Endothelial cell of umbilical vein (primary cell): Measurements from ENCODE around the gene LANCL1. TPM values are rescaled to one million over a fixed set of nuclear protein-coding genes. Genes with fewer than 3 reads are reported as not detected.

Source experiments
- BruUV-seq: library from RNA; stranded (reverse); fragments of 400-500 nt; replicated peaks from 2 replicates; lab custom pipeline; 2021; lab: Mats Ljungman, UMichigan
- CTCF ChIA-PET: fragments of 300-600, 350-600 bp; sonication (Branson Sonifier 250); formaldehyde crosslinking; loops from one replicate; lab custom pipeline; 2021; ENCODE audit warnings: antibody characterized with exemption, inconsistent platforms; lab: Charles Lee
- POLR2A ChIA-PET: fragments of 300-600, 350-600 bp; sonication (Branson Sonifier 250); formaldehyde crosslinking; loops from one replicate; lab custom pipeline; 2021; ENCODE audit warnings: antibody characterized with exemption, inconsistent platforms; lab: Charles Lee
- DNase-seq: peaks from one replicate; pipeline ENCODE4 v3.0.0-alpha.2; 2011; ENCODE audit warnings: low read depth, low spot score
- FAIRE-seq: peaks from 2 replicates; lab custom pipeline; 2011; peaks lifted over from hg19 to GRCh38; lab: Jason Lieb, UNC
- H2AFZ ChIP-seq: 2 replicates; pipeline ENCODE4 v1.6.0; 2012; ENCODE audit warnings: low read depth, low read length, control low read depth, inconsistent platforms
- H3K27ac ChIP-seq: 2 replicates; pipeline ENCODE4 v1.5.1; 2011; ENCODE audit warnings: low read depth, mild to moderate bottlenecking, control low read depth, low read length, moderate library complexity; ENCODE audit not compliant: insufficient read depth
- H3K27me3 ChIP-seq, 2 experiments: 2 replicates each; pipeline versions ENCODE4 v1.6.0 to v1.6.1; 2011; ENCODE audit warnings: low read length in 2 of 2, mixed read lengths in 1 of 2; ENCODE audit not compliant: control insufficient read depth in 2 of 2, insufficient read depth in 2 of 2
- H3K36me3 ChIP-seq, 2 experiments: 2 replicates in 1 of 2; 3 replicates in 1 of 2; pipeline ENCODE4 v1.5.1; 2011; ENCODE audit warnings: low read length in 2 of 2, mild to moderate bottlenecking in 1 of 2, moderate library complexity in 1 of 2; ENCODE audit not compliant: control insufficient read depth in 2 of 2, insufficient read depth in 2 of 2; ENCODE audit errors: extremely low read depth in 1 of 2
- H3K4me1 ChIP-seq: 3 replicates; pipeline ENCODE4 v1.5.1; 2011; ENCODE audit warnings: mild to moderate bottlenecking, low read length; ENCODE audit not compliant: control insufficient read depth, insufficient read depth; ENCODE audit errors: extremely low read depth
- H3K4me2 ChIP-seq: 2 replicates; pipeline ENCODE4 v1.6.1; 2011; ENCODE audit warnings: low read length, control low read depth, mixed read lengths; ENCODE audit not compliant: insufficient read depth
- H3K4me3 ChIP-seq, 3 experiments: fragments of 200-600 bp in 1 of 3; sonication (generic), shearing (Covaris generic) in 1 of 3; replicated peaks in 1 of 3; 2 replicates each; pipeline ENCODE4 v1.5.1; 2011 to 2016; ENCODE audit warnings: control low read depth in 3 of 3, low read length in 3 of 3, mild to moderate bottlenecking in 2 of 3, inconsistent platforms in 1 of 3, low read depth in 1 of 3, moderate library complexity in 1 of 3; ENCODE audit not compliant: insufficient read depth in 1 of 3
- H3K79me2 ChIP-seq: 2 replicates; pipeline ENCODE4 v1.6.0; 2012; ENCODE audit warnings: low read length, inconsistent platforms; ENCODE audit not compliant: control insufficient read depth, insufficient read depth
- H3K9ac ChIP-seq: replicated peaks from 2 replicates; pipeline ENCODE3; 2011; ENCODE audit warnings: low read length, control low read depth; ENCODE audit not compliant: insufficient read depth; ENCODE audit errors: extremely low read depth
- H3K9me1 ChIP-seq: replicated peaks from 3 replicates; pipeline ENCODE4 v1.6.0; 2011; ENCODE audit warnings: mild to moderate bottlenecking, low read length; ENCODE audit not compliant: control insufficient read depth, insufficient read depth; ENCODE audit errors: extremely low read depth
- H3K9me3 ChIP-seq: replicated peaks from 2 replicates; pipeline ENCODE4 v1.5.1; 2012; ENCODE audit warnings: low read length, inconsistent platforms; ENCODE audit not compliant: control insufficient read depth, insufficient read depth
- H4K20me1 ChIP-seq: replicated peaks from 2 replicates; pipeline ENCODE3; 2011; ENCODE audit warnings: mild to moderate bottlenecking, low read length; ENCODE audit not compliant: control insufficient read depth, insufficient read depth; ENCODE audit errors: extremely low read depth
- EZH2 ChIP-seq: IDR thresholded peaks from 2 replicates; pipeline ENCODE4 v1.6.1; 2012; ENCODE audit warnings: borderline replicate concordance, low read depth, mild to moderate bottlenecking, moderate library complexity, low read length, inconsistent platforms; ENCODE audit not compliant: severe bottlenecking
- FOS ChIP-seq: IDR thresholded peaks from 2 replicates; pipeline ENCODE4 v1.6.1; 2011; ENCODE audit warnings: mild to moderate bottlenecking, low read length, moderate library complexity, borderline replicate concordance; ENCODE audit not compliant: insufficient read depth
- GATA2 ChIP-seq: IDR thresholded peaks from 2 replicates; pipeline ENCODE4 v1.7.0; 2011; ENCODE audit warnings: low read depth, mild to moderate bottlenecking, moderate library complexity, mixed read lengths, low read length; ENCODE audit not compliant: insufficient read length, insufficient read depth
- JUN ChIP-seq: IDR thresholded peaks from 2 replicates; pipeline ENCODE4 v1.6.1; 2011; ENCODE audit warnings: borderline replicate concordance, low read depth; ENCODE audit not compliant: insufficient read length, insufficient read depth
- MYC ChIP-seq: IDR thresholded peaks from one replicate; pipeline ENCODE4 v1.6.1; 2011; ENCODE audit warnings: mild to moderate bottlenecking, low read depth, low read length
- POLR2A ChIP-seq: IDR thresholded peaks from 2 replicates; pipeline ENCODE4 v1.6.1; 2012; ENCODE audit warnings: low read depth, mild to moderate bottlenecking, control low read depth, low read length
- POLR2AphosphoS5 ChIP-seq: IDR thresholded peaks from 2 replicates; pipeline ENCODE4 v1.6.1; 2012; ENCODE audit warnings: low read depth, mild to moderate bottlenecking, control low read depth, low read length, moderate library complexity; ENCODE audit not compliant: insufficient read depth
- dilution Hi-C: fragments of 300-500 bp; cut with MboI; formaldehyde crosslinking; loops from one replicate; pipeline ENCODE4 v1.15.0; 2019; ENCODE audit warnings: low sequenced_read_pairs; ENCODE audit not compliant: extremely low pct_ligation_motif_present
- intact Hi-C: fragments of 100-400 bp; cut with micrococcal nuclease; formaldehyde crosslinking; loops from one replicate; pipeline ENCODE4 v1.10.0; 2022
- polyA plus RNA-seq, 4 experiments: library from polyadenylated mRNA; depleted of rRNA in 3 of 4; stranded (reverse) in 3 of 4; unstranded in 1 of 4; fragments of >200 nt; gene quantifications; 2 replicates each; pipeline versions ENCODE4 v1.2.1 to v1.2.3, GENCODE V29; 2011 to 2012; ENCODE audit warnings: missing spikeins in 1 of 4
- total RNA-seq: library from RNA; stranded (reverse); gene quantifications from 2 replicates; pipeline ENCODE4 v1.2.3, GENCODE V29; 2021
- TF ChIP-seq, protein P1 (sequence below): IDR thresholded peaks from 2 replicates; pipeline ENCODE4 v1.6.1; 2011; ENCODE audit not compliant: insufficient read depth, insufficient read length
- TF ChIP-seq, protein P2 (sequence below), 2 donors: IDR thresholded peaks; 1 replicate in 1 of 2; 2 replicates in 1 of 2; pipeline ENCODE4 v1.5.1; 2011; ENCODE audit warnings: low read length in 2 of 2, mild to moderate bottlenecking in 2 of 2, moderate library complexity in 2 of 2, control low read depth in 1 of 2, inconsistent platforms in 1 of 2, low read depth in 1 of 2; ENCODE audit not compliant: insufficient read depth in 1 of 2; ENCODE audit errors: extremely low read depth in 1 of 2

Gene LANCL1
- total and polyA plus RNA-seq, 2 donors (not counting 3 experiments of a cell fraction or from before 2014, with no cell fraction given) = 22.9 to 24.2 TPM

DNA sequence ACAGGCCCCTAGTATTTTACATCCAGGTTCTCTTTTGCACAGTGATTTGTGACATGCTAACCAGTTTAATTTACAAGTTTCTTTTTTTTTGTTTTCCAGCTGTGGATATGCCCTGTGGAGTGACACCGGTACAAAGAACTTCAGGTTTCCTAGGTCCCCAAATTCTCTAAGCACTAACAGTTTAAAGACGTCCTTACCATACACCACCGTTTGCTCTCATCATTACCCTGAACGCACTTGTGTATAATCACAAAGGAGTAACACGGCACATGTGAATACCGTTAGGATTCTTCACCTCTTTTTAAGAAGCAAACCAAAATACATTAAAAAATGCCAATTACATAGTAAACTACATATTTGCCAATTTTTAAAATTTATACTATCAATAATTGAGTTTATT is 853 bp downstream of the LANCL1 start:
- peaks cover 0 to 2% of the 10 kb centered on the region in 2 experiments for H3K27me3 ChIP-seq
- FAIRE-seq = no peak
- peaks cover 2% of the 10 kb centered on the region for H3K4me1 ChIP-seq
- no peaks in the 10 kb centered on the region for H4K20me1 ChIP-seq
- ChIA-PET POLR2A (no interaction called here), CTCF (interaction anchor here (1.0 to 1.2 kb wide), 3 partner anchors 13 to 30 kb away, joined by 3 to 7 read pairs (median 3); no protein-coding TSS in a partner anchor)
- peak; percentile 3 for DNase-seq
- peak overlapping the region in 2 of 3 experiments; percentile 77 to 80 for H3K4me3 ChIP-seq
- peak overlapping the region; percentile 74 for H3K9ac ChIP-seq
- TF ChIP-seq JUN (no peak), EZH2 (no peak), MYC (no peak), FOS (no peak), POLR2AphosphoS5 (no peak), GATA2 (no peak), POLR2A (no peak)
- TF ChIP-seq, protein P1, sequence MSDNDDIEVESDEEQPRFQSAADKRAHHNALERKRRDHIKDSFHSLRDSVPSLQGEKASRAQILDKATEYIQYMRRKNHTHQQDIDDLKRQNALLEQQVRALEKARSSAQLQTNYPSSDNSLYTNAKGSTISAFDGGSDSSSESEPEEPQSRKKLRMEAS = no peak
- TF ChIP-seq, protein P2, sequence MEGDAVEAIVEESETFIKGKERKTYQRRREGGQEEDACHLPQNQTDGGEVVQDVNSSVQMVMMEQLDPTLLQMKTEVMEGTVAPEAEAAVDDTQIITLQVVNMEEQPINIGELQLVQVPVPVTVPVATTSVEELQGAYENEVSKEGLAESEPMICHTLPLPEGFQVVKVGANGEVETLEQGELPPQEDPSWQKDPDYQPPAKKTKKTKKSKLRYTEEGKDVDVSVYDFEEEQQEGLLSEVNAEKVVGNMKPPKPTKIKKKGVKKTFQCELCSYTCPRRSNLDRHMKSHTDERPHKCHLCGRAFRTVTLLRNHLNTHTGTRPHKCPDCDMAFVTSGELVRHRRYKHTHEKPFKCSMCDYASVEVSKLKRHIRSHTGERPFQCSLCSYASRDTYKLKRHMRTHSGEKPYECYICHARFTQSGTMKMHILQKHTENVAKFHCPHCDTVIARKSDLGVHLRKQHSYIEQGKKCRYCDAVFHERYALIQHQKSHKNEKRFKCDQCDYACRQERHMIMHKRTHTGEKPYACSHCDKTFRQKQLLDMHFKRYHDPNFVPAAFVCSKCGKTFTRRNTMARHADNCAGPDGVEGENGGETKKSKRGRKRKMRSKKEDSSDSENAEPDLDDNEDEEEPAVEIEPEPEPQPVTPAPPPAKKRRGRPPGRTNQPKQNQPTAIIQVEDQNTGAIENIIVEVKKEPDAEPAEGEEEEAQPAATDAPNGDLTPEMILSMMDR (IDR thresholded peaks at IDR 0.05; ENCODE audit: extremely low read depth in 1 of 2, insufficient read depth in 1 of 2, low read depth in 1 of 2, low read length in 2 of 2) = no peak
- BruUV-seq = no TSS peak
- H3K9me1 ChIP-seq = no peaks in the 10 kb centered on the region
- H3K79me2 ChIP-seq = no peaks in the 10 kb centered on the region
- H2AFZ ChIP-seq = no peak overlapping the region
- no peaks in the 10 kb centered on the region for H3K9me3 ChIP-seq
- dilution Hi-C loops = no loop called here
- intact Hi-C loops = loop anchor here (2.0 to 10.0 kb wide), 2 partner anchors 31 to 471 kb away; partner anchors contain the start of gene RPE
- no peaks in the 10 kb centered on the region for H3K36me3 ChIP-seq
- H3K27ac ChIP-seq = no peak overlapping the region
- peak overlapping the region; percentile 85 for H3K4me2 ChIP-seq
